PFSK-1 (cell line): ENCODE data around the gene DLGAP1.

ENCODE experiments used
- FOXP2 ChIP-seq: optimal IDR thresholded peaks from 2 replicates; pipeline ENCODE3; 2011; ENCODE audit warnings: borderline replicate concordance, control low read depth, inconsistent platforms; ENCODE audit not compliant: insufficient read depth; ENCODE audit errors: extremely low read length, extremely low read depth
- POLR2AphosphoS5 ChIP-seq: IDR thresholded peaks from 2 replicates; pipeline ENCODE4 v1.6.1; 2012; ENCODE audit warnings: low read depth, mild to moderate bottlenecking, control low read depth, low read length, moderate library complexity
- REST ChIP-seq, 2 experiments: IDR thresholded peaks; 2 replicates each; pipeline versions ENCODE4 v1.6.1 to v1.8.0; 2011 to 2012; ENCODE audit warnings: low read depth in 2 of 2, low read length in 2 of 2, control low read depth in 1 of 2, inconsistent platforms in 1 of 2, mild to moderate bottlenecking in 1 of 2, moderate library complexity in 1 of 2; ENCODE audit not compliant: insufficient read depth in 1 of 2
- SIN3A ChIP-seq: IDR thresholded peaks from 2 replicates; pipeline ENCODE4 v1.6.1; 2012; ENCODE audit warnings: mild to moderate bottlenecking, low read length, moderate library complexity, borderline replicate concordance; ENCODE audit not compliant: insufficient read depth
- TAF1 ChIP-seq: IDR thresholded peaks from 2 replicates; pipeline ENCODE4 v1.6.1; 2012; ENCODE audit warnings: low read length, control low read depth, borderline replicate concordance; ENCODE audit not compliant: insufficient read depth

Gene DLGAP1

DNA sequence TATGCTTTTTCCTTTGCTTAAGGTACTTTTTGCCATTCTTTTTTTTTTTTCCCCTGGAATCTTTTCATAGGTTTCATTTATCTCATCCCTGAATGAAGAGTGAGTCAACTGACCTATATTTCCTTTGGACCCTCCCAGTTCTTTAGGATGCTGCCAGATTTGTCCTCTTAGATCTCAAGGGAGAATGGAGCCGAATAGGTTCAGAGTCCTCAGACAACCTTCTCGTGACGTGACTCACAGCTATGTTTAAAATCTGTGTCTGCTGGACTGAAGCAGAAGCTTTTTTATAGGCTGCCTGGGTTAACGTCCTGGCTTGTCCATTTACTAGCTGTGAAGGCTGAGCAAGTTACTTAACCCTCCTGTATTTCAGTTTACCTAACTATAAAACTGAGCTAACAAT, 358.6 kb downstream of the DLGAP1 start:
- TF ChIP-seq SIN3A (no peak), FOXP2 (no peak)

GRCh38 chr18:4093676-4094075, 361.4 kb downstream of the DLGAP1 start:
- no peak for TF ChIP-seq TAF1
- no peak for TF ChIP-seq REST (IDR thresholded peaks at IDR 0.05; ENCODE audit: insufficient read depth in 1 of 2, low read depth in 2 of 2, low read length in 2 of 2)
- no peak for TF ChIP-seq FOXP2
- no peak for TF ChIP-seq SIN3A
- TF ChIP-seq POLR2AphosphoS5 = no peak

GRCh38 chr18:4084382-4084900, 370.7 kb downstream of the DLGAP1 start:
- no peak for TF ChIP-seq FOXP2
- no peak for TF ChIP-seq REST (IDR thresholded peaks at IDR 0.05; ENCODE audit: insufficient read depth in 1 of 2, low read depth in 2 of 2, low read length in 2 of 2)
- no peak for TF ChIP-seq TAF1
- TF ChIP-seq POLR2AphosphoS5 = no peak
- no peak for TF ChIP-seq SIN3A

GRCh38 chr18:4078246-4078645, 376.9 kb downstream of the DLGAP1 start:
- TF ChIP-seq POLR2AphosphoS5 = no peak
- TF ChIP-seq TAF1 = no peak
- TF ChIP-seq FOXP2 = no peak

DNA sequence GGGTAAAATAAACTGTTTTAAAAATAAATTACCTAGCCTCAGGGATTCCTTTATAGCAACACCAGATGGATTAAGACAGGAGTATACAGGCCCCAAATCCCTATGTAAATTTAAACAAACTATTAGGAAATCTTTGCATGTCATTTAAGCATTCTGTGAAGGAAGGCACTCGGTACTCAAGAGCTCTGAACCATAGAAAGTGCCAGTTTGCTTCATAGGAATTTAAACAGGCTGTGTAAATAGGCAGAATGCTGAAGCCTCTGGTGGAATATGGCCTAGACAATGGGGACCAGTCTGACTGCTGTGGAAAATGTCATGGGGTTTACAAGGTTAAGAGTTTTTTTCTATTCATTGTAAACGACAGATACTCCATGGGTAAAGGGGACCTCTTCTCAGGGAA, 377.4 kb downstream of the DLGAP1 start:
- TF ChIP-seq SIN3A (no peak), REST (IDR thresholded peaks at IDR 0.05; ENCODE audit: insufficient read depth in 1 of 2, low read depth in 2 of 2, low read length in 2 of 2) (no peak), TAF1 (no peak), FOXP2 (no peak)

DNA sequence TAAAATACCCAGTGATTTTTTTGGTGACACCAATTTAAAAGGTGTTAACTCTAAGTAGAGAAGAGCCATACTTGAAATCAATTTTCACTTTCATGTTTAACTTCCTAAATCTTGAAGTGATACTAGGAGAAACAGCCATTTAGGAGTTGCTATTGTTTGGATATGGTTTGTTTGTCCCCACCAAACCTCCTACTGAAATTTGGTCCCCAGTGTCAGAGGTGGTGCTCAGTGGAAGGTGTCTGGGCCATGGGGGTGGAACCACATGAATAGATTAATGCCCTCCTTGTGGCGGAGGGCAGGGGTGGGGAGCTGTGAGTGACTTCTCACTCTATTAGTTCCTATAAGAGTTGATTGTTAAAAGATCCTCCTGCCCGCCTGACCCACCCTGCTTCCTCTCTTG, 377.9 kb downstream of the DLGAP1 start:
- TF ChIP-seq SIN3A (no peak), POLR2AphosphoS5 (no peak), REST (IDR thresholded peaks at IDR 0.05; ENCODE audit: insufficient read depth in 1 of 2, low read depth in 2 of 2, low read length in 2 of 2) (no peak), FOXP2 (no peak), TAF1 (no peak)
